NCI-H82 treated with DMSO at 0.1 percent for 48 hours (cell line): ENCODE data around the gene NVL.
A peak's percentile ranks its signal among the peaks of the same experiment; 100 is the strongest.
"Not testable (repeated sequence)": the region's sequence is repeated elsewhere in the genome, so short reads cannot be mapped to it uniquely, and the experiment has no call there.

ENCODE experiments used
- DNase-seq: peaks from one replicate; lab custom pipeline; 2025; ENCODE audit not compliant: unreplicated experiment; lab: John Stamatoyannopoulos, UW

Gene NVL

DNA sequence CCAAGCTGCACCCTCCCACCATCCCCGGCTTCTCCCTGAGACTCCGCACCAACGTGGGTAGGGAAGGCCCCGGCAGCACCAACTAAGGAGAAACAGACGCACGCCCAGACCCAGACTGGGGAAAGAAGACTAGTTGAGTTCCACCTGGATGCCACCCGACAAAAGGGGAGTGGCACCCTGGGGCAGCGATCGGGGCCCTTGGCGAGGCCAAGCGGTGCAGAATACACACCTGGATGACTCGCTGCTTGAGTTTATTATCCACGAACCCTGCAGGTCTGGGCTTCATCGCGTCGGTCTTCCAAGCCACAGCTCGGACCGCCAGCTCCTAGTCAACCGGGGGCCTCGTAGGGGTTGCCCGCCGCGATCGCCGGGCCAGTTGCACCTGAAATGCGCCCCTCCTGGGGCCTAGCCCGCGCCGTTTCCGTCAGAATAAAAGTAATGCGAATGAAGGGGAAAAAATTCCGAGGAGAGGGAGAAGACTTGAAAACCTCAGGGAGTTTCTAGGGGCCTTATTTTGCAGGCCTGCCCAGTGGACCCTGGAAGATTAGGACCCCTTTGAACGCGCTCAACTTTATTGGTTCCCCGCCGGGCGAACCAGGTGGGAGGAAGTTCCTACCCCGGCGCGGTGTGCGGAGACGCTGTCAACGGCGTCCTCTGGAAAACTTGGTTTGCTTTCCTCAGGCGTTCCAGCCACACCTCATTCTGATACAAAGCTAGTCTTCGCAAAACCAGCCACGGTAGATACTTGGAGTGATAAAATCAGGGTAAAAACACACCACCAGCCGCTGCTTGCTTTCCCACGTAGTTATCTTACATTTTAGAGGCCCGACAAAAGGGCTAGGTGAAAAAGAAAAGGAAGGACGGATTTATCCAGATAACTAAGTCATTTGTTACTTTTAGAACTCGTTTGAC is at the start of gene NVL:
NVL (minus strand) TSS at position 331 of the 912 bp plus-strand sequence; CDS start at position 286, 45 bp downstream.
- peak; percentile 91 for DNase-seq

DNA sequence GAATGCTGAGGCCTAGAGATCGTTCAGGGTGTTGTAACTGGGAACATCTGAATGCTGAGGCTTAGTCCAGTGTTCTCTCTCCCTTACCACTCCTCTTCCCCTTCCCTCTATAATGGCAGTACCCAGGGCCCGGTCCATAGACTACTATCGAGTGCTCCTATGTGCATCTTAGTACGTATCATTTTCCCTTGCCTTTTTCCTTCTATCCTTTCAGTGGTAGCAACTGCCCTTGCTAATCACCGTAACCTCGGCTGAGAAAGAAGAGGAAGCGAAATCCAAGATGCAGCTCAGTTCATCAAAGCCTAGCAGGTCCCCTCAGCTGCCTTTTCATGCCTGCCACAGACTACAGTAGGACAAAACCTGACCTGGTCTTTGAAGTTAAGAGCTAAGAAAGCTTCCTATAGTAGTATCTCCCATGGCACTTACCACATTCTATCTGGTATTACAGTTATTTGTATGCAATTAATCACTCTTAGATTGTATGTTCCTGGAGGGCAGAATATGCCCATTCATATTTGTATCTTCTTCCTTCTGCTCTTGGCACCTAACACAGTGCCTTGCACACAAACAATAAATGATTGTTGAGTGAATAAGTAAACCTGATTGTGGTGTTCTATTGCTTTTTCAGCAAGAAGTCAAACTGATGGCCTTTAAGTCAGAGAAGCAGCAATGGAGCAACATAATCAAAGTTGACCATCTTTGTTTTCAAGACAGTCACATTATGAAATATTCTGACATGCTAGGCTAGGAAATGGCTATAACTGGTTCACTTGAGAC is 49.1 kb upstream of the NVL start:
- no peak for DNase-seq

DNA sequence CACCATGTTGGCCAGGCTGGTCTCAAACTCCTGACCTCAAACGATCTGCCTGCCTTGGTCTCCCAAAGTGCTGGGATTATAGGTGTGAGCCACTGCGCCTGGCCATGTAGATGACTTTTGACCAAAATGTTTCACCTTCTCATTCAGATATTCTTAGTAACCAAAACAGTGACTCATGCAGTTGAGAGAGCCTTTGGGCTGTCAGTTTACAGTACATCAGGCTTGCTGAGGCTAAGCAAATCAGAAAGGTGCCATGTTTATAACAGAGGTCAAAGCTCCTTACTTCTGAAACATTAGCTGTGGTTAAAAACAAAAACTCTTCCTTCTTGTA is 47.7 kb upstream of the NVL start:
- no peak for DNase-seq

DNA sequence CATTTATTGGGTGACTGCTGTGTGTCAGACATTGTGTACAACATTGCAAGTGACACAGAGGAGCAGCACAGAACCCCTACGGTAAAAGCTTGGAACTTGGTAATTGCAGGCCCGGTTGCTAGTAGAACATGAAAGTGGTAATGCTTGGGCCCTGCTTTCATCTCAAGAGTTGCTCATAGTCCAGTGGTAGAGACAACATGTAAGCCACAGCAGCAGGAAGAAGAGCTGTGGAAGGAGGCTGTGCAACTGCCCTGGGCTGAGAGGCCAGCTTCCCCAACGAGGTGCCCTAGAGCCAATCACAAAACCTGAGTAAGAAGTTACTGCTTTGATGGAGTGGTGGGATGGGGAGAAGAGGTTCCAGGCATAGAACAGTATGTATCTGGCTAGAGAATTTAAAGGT is 45.1 kb upstream of the NVL start:
- no peak for DNase-seq

DNA sequence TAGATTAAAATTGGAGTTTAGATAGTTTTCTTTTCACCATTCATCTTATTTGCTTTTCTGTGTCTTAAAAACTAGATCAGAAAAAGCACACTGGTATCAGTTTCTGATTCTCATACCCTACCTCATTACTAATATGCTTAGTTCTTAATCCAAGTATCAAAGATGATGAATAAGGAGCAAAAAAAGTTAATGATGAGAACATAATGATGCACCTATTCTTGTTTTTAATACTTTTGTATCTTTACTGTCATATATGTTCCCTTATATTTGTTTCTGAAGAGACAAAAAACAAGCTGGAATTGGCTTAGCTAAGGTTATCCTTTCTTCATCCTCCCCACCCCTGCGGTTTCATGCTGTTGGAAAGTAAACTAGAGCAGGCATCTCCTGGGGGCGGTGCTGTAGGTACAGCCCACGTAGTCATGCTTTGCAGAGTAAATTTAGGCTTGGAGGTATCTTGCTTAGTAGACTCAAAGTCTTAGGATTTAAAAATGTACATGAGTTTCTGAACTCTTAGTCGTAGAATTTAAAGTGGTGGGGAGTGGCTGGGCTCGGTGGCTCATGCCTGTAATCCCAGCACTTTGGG is 43.1 kb upstream of the NVL start:
- no peak for DNase-seq

DNA sequence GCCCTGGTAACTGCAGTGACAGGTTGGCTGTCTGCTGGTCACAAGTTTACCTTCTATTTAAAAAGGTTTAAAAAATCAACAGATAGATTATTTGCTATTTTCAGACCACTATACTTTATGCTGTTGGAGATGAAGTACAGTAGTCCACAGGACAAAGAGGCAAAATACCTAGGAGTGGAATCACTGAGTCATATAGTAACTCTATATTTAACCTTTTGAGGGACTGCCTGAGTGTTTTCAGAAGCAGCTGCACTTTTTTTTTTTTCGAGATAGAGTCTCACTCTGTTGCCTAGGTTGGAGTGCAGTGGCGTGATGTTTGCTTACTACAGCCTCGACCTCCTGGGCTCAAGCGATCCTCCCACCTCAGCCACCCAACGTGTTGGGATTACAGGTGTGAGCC is 38.4 kb upstream of the NVL start:
- no peak for DNase-seq

DNA sequence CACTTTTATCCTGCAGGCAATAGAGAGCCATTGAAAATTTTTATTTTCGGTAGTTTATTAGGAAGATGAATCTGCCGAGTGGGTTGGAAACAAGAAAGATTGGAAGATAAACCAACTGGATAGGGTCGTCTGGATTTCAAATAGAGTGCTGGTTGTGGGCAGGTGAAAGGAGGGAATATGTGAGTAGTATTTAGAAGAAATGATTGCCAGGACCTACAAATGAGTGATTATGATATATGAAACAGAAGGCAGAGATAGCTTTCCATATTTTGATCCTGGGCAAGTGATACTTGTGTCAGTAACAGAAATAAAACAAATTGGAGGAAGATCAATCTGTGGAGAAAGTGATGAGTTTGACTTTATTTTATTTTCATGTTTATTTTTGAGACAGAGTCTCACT is 29.2 kb upstream of the NVL start:
- no peak for DNase-seq

DNA sequence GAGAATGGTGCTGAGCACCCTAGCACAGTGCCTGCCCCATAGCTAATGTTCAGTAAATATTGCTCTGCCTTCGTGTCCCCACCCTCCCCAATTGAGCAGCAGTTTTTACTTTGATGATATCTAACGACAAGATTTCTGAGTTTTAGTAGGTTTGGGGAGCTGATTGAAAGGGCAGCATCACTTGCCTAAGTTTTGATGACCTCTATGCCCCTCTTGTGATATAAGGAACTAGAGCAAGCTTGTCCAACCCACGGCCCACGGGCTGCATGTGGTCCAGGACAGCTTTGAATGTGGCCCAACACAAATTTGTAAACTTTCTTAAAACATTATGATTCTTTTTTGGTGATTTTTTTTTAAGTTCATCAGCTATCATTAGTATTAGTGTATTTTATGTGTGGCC is 28.3 kb upstream of the NVL start:
- no peak for DNase-seq

DNA sequence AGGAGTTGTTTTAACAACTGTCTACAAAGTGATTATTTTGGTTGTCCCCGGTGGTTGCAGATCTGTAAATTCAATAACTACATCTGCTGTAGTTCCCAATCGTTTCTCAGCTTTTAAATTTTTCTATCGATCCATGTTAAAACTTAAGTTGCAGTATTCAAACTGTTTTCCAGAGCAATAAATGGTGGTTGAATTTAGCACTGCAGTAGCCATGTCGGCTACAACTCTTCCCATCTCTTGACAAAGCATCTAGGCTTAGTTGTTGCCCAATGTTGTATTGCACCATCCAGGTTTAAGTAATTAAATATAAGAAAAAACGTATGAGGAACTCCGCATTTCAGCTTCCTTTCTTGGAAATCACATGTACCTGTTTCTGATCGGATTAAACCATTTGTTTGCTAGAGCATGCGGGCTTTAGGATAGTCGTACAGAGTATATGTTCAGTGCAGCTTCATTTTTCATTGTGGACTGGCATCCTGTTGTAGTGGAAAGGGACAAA is 27.7 kb upstream of the NVL start:
- peak; percentile 31 for DNase-seq

DNA sequence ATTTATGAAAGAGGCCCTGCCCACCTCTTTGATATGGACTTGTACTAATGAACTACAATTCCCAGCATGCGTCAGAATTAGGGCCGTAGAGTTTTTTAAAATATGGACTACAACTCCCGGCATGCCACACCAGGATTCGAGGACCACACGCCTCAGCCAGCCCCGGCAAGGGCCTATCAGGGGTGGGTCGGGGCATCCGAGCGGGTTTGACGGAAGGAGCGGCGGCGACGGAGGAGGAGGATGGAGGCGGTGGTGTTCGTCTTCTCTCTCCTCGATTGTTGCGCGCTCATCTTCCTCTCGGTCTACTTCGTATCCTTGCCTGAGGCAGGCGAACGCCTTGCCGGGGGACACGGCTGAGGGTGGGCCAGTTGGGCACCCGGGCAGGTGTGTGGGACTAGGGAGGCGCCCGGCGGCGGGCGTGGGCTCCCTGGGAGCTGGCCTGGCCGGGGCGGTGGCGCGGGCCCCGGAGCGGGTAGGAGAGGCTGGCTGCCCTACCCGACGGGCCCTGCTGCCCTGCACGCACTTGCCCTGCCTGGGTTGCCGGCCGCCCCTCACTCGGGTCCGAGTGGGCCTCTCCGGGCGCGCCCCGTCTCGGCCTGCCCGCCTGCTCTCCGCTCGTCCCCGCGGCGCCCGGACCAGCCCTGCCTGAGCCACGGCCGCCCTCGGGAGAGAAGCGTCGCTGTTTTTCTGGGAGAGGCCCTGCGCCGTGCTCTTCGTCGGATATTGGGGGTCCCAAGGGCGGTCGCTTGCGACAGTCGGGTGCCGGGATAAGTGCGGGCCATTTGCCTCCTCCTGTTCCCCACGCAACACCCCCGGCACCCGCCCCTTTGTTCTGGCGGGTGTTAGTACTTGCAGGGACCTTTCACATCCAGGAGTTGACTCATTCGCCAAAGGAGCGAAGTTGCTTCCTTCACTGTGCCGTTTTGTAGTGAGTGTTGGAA is 27.0 kb upstream of the NVL start, which contains the start of gene CNIH4:
CNIH4 (plus strand) TSS at position 195 of the 941 bp plus-strand sequence; CDS start at position 241, 46 bp downstream.
- DNase-seq: peak; percentile 98

DNA sequence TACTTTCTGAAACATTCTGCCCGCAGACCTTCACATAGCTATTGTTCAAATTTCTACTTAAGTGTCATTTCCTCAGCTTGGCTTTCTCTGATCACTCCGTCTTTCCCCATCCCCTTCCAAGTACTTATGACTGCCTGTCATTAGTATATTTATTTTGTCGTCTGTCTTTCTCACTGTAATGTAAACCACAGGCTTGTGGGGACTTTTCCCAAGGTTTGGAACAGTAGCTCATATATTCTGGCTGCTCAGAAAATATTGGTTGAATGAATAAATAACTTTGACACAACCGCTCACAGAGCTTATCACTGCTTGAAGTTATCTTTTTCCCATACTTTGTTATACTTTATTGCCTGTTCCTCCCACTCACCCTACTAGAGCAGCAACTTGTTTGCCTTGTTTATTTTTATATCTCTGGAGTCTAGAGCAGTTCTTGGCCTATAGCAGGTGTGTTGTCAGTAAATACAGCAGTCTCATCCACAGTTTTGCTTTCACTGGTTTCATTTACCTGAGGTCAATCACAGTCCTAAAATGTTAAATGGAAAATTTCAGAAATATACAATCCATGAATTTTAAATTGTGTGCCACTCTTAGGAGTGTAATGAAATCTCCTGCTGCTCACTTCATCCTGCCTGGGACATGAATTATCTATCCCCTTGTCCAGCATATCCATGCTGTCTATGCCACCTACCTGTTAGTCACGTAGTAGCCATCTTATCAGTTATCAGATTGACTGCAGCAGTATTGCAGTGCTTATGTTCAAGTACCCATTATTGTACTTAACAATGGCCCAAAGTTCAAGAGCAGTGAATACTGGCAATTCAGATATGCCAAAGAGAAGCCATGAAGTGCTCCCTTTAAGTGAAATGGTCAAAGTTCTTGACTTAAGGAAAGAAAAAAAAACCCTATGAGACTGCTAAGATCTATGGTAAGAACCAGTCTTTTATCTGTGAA is 24.3 kb upstream of the NVL start:
- no peak for DNase-seq

DNA sequence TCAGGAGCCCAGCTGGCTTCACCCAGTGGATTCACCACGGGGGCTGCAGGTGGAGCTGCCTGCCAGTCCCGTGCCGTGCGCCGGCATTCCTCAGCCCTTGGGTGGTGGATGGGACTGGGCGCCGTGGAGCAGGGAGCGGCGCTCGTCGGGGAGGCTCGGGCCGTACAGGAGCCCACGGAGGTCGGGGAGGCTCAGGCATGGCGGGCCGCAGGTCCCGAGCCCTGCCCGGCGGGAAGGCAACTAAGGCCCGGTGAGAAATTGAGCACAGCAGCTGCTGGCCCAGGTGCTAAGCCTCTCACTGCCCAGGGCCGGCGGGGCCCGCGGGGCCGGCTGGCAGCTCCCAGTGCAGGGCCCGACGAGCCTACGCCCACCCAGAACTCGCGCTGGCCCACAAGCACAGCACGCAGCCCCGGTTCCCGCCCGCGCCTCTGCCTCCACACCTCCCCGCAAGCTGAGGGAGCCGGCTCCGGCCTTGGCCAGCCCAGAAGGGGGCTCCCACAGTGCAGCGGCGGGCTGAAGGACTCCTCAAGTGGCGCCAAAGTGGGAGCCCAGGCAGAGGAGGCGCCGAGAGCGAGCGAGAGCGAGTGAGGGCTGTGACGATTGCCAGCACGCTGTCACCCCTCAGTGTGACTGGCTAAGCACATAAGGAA is 22.6 kb upstream of the NVL start:
- DNase-seq: not testable (repeated sequence)

DNA sequence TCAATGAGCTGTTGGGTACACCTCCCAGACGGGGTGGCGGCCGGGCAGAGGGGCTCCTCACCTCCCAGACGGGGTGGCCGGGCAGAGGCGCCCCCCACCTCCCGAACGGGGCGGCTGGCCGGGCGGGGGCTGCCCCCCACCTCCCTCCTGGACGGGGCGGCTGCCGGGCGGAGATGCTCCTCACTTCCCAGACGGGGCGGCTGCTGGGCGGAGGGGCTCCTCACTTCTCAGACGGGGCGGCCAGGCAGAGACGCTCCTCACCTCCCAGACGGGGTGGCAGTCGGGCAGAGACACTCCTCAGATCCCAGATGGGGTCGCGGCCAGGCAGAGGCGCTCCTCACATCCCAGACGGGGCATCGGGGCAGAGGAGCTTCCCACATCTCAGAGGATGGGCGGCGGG is 19.7 kb upstream of the NVL start:
- not testable (repeated sequence) for DNase-seq

DNA sequence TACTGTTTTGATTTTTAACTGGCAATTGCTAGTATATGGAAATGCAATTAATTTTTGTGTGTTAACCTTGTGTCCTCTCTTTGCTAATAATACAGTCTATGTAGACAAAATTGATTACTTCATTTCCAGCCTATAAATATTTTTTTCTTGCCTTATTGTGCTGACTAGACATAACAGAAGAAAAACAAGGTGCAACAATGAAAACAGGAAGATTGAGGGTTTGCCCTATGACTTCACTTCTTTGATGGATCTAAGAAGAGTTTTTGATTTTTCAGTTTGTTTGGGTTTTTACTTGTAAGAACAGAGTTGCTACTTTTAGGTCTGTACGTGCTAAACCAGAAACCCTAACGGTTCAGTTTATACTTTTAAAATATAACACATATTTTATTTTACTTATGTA is 18.2 kb upstream of the NVL start:
- no peak for DNase-seq

DNA sequence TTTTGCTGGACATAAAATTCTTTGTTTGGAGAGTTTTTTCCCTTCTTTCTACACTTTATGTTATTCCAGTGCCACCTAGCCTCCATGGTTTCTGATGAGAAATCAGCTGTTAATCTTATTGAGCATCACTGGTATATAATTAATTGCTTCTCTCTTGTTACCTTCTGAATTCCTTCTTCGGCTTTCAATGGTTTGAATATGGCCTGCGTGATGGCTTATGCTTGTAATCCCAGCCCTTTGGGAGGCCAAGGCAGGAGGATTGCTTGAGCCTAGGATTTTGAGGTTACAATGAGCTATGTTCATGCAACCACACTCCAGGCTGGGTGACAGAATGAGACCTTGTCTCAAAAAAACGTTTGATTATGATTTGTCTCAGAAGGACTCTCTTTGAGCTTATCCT is 13.7 kb upstream of the NVL start:
- no peak for DNase-seq

DNA sequence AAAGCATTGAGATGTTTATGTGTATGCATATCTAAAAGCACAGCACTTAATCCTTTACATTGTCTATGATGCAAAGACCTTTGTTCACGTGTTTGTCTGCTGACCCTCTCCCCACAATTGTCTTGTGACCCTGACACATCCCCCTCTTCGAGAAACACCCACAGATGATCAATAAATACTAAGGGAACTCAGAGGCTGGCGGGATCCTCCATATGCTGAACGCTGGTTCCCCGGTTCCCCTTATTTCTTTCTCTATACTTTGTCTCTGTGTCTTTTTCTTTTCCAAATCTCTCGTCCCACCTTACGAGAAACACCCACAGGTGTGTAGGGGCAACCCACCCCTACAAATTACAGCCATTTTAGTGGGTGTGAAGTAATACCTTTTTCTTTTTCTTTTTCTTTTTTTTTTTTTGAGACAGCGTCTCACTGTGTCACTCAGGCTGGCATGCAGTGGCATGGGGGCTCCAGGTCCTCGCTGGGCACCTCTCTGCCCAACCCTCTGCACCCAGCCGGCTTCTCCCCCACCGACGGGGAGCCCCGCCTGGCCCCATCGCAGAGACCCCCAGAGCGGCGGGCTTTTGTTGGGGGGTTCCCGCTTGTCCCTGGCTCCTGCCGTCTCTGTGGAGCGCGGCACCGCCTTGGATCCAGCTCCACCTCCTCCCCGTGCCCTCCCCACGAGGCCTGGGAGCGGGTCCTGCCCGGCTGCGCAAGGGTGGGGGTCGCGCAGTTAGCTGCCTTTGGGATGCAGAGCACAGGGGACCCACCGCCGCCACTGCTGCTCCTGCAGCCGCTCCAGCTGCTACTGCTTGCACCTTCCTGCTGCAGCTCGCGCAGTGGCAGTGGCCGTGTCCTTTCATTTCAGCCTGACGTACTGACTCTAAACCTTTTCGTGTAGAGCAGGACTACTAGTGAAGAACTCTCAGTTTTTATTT is 10.7 kb upstream of the NVL start:
- not testable (repeated sequence) for DNase-seq

DNA sequence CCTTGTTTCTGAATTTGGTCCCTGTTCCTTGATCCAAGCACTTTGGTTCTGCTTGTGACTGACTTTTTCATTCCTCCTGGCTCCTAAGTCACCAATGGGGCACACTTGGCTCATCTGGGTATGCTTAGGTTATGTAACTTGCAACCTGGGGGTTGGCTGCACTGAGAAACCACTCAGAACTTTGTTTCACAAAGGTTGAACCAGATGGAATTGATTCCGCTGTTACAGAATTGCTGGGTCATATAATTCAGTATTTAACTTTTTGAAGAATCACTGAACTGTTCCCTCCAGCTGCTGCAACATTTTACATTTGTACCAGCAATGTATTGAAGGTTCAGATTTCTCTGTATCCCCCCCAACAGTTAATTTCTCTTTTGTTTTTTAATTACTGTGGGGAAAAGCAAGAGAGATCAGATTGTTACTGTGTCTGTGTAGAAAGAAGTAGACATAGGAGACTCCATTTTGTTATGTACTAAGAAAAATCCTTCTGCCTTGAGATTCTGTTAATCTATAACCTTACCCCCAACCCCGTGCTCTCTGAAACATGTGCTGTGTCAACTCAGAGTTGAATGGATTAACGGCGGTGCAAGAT is 9.6 kb upstream of the NVL start:
- DNase-seq: no peak
